GM21528 (cell line): ENCODE measurements around the gene PRODH.
"Not testable (repeated sequence)": the region's sequence is repeated elsewhere in the genome, so short reads cannot be mapped to it uniquely, and the experiment has no call there.

Experiments used
- ATAC-seq: cut with Tn5 transposase; IDR thresholded peaks from one replicate; pipeline ENCODE4 v1.9.1; 2021; ENCODE audit warnings: mild to moderate bottlenecking, moderate library complexity; ENCODE audit not compliant: unreplicated experiment, low FRiP score

PRODH gene

GRCh38 chr22:18969158-18969942, 33.3 kb upstream of the PRODH start:
- ATAC-seq, result not testable (repeated sequence)

GRCh38 chr22:18968011-18968749, 32.1 kb upstream of the PRODH start:
- no peak for ATAC-seq

- ATAC-seq, result not testable (repeated sequence)
Measured at GRCh38 chr22:18967391-18968010, 31.4 kb upstream of the PRODH start.

GRCh38 chr22:18966748-18967147, 30.7 kb upstream of the PRODH start:
- ATAC-seq, result no peak

- ATAC-seq, result no peak
Measured at GRCh38 chr22:18965526-18966421, 29.7 kb upstream of the PRODH start.

GRCh38 chr22:18964501-18965265, 28.6 kb upstream of the PRODH start:
- ATAC-seq, result not testable (repeated sequence)

- ATAC-seq, result not testable (repeated sequence)
Measured at GRCh38 chr22:18964051-18964450, 28.0 kb upstream of the PRODH start.

GRCh38 chr22:18962308-18962635, 26.2 kb upstream of the PRODH start:
- no peak for ATAC-seq

- ATAC-seq, result not testable (repeated sequence)
Measured at GRCh38 chr22:18961632-18962307, 25.7 kb upstream of the PRODH start.

- ATAC-seq, result not testable (repeated sequence)
Measured at GRCh38 chr22:18961201-18961600, 25.1 kb upstream of the PRODH start.

GRCh38 chr22:18960166-18960820, 24.2 kb upstream of the PRODH start:
- not testable (repeated sequence) for ATAC-seq

- not testable (repeated sequence) for ATAC-seq
Measured at GRCh38 chr22:18959741-18960140, 23.6 kb upstream of the PRODH start.

- not testable (repeated sequence) for ATAC-seq
Measured at GRCh38 chr22:18959266-18959665, 23.2 kb upstream of the PRODH start.

- ATAC-seq, result not testable (repeated sequence)
Measured at GRCh38 chr22:18958738-18959137, 22.6 kb upstream of the PRODH start.

GRCh38 chr22:18958321-18958705, 22.2 kb upstream of the PRODH start:
- ATAC-seq, result not testable (repeated sequence)

GRCh38 chr22:18957621-18958320, 21.7 kb upstream of the PRODH start:
- not testable (repeated sequence) for ATAC-seq

GRCh38 chr22:18956956-18957355, 20.9 kb upstream of the PRODH start:
- not testable (repeated sequence) for ATAC-seq
